Measurements from ENCODE around the gene PSMD14.

Gene PSMD14

DNA sequence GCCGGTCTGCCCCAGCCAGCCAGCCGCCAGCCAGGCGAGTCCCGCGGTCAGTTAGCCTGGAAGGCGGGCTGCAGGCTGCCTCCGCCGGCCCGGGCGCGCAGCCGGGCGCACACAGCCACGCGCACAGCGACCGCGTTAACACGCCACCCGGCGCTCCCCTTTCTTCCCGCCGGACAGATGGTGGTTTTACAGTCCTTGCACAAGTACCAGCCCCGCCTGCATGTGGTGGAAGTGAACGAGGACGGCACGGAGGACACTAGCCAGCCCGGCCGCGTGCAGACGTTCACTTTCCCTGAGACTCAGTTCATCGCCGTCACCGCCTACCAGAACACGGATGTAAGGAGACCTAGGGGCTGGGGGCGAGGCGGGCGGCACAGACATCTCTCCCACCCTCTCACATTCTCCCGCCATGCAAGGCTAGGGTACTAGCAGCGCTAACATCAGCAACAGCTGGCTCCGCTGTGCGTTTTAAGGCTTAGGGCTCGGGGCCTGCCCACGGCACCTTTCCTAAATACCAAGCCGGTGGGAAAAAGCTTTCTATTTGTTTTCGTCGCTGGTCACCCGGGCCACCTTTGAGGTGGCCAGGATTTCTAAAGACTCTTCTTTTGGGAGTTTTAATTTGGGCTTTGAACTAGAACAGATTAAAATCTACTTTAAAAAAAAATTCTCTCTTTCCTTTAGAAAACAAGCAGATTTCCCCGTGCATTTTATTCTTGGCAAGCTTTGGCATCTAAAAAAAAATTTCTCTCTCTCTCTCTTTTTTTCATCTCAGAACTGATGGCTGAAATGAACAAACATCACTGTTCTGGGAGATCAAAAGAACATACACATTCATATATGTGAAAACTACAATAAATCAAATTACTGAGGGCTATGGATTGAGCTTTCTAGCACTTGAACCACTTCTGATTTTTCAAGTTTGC lies 110.8 kb downstream of the PSMD14 start:
- no peak for DNase-seq (ENCODE audit: low read depth in 2 of 2)

- no peak for DNase-seq (ENCODE audit: low read depth in 2 of 2)
Observed at GRCh38 chr2:161419638-161420190, 111.5 kb downstream of the PSMD14 start.

- DNase-seq (ENCODE audit: low read depth in 2 of 2) = no peak
Observed at GRCh38 chr2:161420406-161421074, 112.3 kb downstream of the PSMD14 start.

- DNase-seq (ENCODE audit: low read depth in 2 of 2) = no peak
Observed at GRCh38 chr2:161421686-161422085, 113.5 kb downstream of the PSMD14 start.

DNA sequence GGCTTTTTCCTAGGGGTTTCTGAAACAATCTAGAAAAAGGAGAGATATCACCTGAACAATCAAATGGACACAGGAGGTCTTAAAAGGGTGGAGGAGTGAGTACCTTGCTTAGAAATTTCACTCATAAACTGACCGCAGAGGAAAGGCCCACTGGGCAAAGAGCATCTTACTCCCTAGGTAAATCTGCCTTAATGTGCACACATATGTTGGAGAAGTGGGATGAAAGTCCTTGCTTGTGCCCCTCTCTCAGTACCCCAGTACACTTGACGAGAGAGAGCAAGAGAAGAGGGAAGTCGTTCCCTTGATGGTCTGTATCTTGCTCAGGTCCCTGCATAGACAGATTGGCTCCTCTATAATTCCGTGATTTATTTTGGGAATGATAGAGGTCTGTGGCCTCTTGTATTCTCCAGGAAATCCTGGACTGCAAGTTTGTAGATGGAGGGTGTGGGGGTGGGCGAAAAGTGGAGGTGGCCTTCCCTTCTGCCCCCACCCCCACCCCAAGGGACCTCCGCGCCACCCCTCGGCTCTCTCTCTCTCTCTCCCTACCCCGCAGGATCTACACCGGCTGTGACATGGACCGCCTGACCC lies 114.7 kb downstream of the PSMD14 start:
- no peak for DNase-seq (ENCODE audit: low read depth in 2 of 2)

- no peak for DNase-seq (ENCODE audit: low read depth in 2 of 2)
Observed at GRCh38 chr2:161423421-161424393, 115.5 kb downstream of the PSMD14 start.

GRCh38 chr2:161424394-161424769 lies 116.2 kb downstream of the PSMD14 start:
- no peak for DNase-seq (ENCODE audit: low read depth in 2 of 2)

DNA sequence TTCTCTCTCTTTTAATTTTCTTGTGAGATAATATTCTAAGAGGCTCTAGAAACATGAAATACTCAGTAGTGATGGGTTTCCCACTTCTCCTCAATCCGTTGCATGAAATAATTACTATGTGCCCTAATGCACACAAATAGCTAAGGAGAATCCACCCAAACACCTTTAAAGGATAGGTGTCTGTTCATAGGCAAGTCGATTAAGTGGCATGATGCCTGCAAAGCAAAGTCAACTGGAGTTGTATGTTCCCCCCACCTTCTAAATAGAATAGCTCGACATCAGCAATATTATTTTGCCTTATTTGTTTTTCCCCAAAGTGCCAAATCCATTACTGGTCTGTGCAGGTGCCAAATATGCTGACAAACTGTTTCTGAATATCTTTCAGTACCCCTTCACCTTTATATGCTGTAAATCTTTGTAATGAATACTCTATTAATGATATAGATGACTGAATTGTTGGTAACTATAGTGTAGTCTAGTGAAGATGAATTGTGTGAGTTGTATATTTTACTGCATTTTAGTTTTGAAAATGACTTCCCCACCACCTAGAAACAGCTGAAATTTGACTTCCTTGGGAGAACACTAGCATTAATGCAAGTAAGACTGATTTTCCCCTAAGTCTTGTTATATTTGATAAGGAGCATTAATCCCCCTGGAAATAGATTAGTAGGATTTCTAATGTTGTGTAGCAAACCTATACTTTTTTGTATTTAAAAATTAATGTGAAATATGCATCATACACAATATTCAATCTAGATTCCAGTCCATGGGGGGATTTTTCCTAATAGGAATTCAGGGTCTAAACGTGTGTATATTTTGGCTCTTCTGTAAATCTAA lies 116.9 kb downstream of the PSMD14 start:
- no peak for DNase-seq (ENCODE audit: low read depth in 2 of 2)

DNA sequence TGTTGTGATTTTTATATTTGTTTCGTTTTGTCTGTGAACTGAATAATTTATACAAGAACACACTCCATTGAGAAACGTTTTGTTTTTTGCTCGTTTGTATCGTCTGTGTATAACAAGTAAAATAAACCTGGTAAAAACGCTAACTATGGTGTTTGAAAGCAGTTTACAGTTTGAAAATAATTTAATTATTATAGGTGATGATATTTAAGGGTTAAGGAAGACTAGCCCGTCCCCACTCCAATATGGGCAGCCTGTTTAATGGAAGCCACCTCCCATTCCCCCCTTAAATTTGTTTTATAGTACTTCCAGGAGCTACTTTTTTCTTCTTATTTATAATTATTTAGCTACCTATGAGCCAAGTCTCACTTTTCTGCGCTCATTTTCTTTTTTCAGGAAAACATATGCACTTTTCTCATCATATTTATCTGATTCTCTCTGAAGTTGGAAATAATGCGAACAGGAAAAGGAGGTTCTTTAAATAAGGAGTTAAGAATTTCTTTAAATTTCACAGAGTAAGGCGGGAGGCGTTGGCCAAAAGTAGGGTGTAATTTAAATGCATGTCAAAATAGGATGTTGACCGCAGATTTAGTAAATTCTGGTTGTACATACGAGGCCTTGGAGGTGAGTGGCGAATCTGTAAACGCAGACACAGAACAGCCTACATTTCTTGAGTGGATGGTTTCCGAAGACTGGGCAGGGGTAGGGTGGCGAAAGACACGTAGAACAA lies 117.7 kb downstream of the PSMD14 start:
- DNase-seq (ENCODE audit: low read depth in 2 of 2) = no peak

DNA sequence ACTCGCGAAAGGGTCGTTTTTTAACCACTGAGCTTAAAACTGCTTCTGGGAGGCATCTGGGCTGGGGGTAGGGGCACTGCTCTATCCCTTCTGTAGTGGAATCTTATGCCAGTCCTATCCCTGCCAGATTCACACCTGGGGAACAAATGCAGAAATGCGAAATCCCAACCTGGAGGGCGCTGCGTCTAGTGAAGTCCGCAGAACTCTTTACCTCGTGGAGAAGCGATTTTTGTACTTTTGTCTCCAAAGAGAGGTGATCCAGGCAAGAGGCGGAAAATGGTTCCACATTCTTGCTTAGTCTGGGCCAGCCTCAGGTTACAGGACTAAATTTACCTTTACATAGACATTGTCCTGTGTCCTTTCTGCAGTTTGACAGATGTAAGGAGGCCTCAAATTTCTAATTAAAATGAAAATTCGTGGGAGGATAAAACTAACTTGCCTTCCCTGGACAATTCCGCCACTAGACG lies 118.3 kb downstream of the PSMD14 start:
- DNase-seq (ENCODE audit: low read depth in 2 of 2) = no peak

DNA sequence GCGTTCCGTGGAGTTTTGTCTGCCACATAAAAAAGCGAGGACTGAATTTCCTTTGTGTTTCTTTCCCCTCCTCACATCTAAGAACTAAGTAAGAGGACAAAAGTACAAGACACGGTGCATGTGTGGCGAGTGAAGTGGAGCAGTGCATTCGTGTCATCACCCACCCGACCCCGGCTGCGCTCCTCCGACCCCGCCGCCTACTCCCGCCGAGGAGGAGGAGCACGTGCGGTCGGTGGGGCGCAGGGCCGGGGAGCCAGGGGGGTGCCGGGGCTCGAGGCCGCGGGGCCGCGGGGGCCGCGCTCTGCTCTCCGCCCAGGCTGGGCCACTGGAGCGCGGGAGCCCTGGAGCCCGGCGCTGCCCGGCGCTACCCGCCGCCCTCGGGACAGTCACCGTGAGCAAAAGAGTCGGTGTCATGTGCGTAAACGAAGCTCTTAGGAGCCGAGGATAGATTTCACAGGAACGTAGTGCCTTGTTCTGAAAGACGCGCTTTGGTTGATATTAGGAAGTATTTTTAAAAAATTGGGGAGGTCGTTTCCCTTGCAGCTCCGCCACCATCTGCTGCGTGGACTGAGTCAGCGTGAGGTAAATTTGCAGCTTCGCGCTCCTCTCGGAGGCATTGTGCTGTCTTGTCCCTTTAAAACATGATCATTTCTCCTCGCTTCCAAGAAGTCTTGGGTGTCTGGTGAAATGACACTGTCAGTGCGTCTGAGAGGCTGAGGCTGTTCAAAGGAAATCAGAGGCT lies 118.9 kb downstream of the PSMD14 start:
- DNase-seq (ENCODE audit: low read depth in 2 of 2) = no peak

- no peak for DNase-seq (ENCODE audit: low read depth in 2 of 2)
Observed at GRCh38 chr2:161427664-161428587, 119.7 kb downstream of the PSMD14 start.

DNA sequence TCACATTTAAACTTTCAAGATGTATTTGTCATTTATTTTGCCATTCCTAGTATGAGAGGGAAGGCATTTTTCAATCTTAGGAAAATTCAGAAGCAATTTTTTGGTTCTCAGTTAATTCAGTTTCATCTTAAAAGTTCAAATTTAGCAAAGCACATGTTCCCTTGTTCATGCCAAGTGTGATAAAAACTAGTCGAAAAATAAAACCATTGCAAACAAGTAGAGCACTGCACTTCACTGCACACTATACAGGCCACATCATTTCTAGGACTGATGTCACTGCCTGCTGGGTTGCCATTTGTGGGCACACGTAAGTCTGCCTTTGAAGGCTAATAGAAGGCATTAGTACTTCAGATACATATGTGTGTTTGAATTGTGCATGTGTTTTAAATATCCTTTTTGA lies 122.2 kb downstream of the PSMD14 start:
- no peak for DNase-seq (ENCODE audit: low read depth in 2 of 2)

GRCh38 chr2:161432107-161432506 lies 123.9 kb downstream of the PSMD14 start:
- no peak for DNase-seq (ENCODE audit: low read depth in 2 of 2)

DNA sequence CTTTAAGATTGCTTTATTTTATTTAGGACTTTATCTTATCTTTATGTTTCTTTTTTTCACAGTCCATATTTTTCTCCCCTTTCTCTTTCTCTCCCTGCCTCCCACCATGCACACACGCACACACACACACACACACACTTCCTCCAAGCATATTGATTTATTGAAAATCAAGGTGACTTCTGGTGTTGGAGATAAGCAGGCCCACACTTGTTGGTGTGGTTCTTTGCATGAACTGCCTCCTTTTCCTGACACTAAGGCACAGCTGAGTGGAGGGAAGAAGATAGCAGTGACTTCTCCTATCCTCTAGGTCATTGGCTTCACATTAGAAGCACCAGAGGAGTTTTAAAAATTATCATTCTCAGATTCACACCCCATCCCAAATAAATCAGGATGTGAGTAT lies 125.9 kb downstream of the PSMD14 start:
- DNase-seq (ENCODE audit: low read depth in 2 of 2) = no peak

DNA sequence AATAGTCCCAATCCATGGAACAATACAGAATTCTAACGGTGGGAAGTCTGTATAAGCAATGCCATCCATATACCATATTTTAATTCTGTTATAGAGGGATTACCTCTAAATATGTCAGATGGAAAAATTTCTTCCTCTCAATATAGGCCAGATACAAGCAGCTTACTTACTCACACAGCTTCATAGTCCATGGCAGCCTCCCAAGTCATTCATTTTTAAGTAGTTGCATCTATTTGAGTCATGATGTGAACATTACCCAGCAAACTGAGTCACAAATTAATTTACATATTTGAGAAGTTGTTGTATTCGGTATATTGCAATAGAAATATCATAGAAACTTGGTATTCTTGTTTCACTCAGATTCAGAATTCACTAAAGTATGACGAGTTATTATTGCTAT lies 128.2 kb downstream of the PSMD14 start:
- no peak for DNase-seq (ENCODE audit: low read depth in 2 of 2)

- no peak for DNase-seq (ENCODE audit: low read depth in 2 of 2)
Observed at GRCh38 chr2:161438598-161438997, 130.4 kb downstream of the PSMD14 start.

GRCh38 chr2:161445097-161445496 lies 136.9 kb downstream of the PSMD14 start:
- no peak for DNase-seq (ENCODE audit: low read depth in 2 of 2)

Data from stimulated activated CD4-positive, alpha-beta T cell treated with anti-CD3 and anti-CD28 coated beads, Interleukin-4, amount 100 ng/mL, for 48 hours (primary cell).